Inflammatory macrophage (primary cell): ENCODE measurements around the gene NELL1.
"Not testable (repeated sequence)": the region's sequence is repeated elsewhere in the genome, so short reads cannot be mapped to it uniquely, and the experiment has no call there.

ENCODE experiments used
- DNase-seq, 2 donors: peaks; one replicate each; pipeline ENCODE4 v3.0.0-alpha.2; 2020 to 2022

NELL1 gene

DNA sequence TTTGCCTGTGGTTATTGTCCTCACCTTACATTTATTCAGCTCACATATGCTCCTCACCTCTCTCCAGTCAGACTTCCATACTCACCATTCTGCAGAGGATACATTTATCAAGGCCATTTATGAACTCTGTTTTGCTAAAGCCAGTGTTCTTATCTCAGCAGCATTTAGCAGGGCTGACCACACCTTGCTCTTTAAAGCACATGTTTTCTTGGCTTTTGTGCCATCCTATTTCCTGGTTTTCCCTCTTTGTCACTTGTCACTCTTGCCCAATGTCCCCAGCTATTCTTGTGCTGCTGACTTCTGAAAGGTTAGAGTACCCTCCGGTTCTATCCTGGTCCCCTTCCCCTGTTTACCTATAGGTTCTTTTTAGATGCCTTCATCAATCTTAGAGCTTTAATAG is 446.6 kb downstream of the NELL1 start:
- no peak for DNase-seq

DNA sequence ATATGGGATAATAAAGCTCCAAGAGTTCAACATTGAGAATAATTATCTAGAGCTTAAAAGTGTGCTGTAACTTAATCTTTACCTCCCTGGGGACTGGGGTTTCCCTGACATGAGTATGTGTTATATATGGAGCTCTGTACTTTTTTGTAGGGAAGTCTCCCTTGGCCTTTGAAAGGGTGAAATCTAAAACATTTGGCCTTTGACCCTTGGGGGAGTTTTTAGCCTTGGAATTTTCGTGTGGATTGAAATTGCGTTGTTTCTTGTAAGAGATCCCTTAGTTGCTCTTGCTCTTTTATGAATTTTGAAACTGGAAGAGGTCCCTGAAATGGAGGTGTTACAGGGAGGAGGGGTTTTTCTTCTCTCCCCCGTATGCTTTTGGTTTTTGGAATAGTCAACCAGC is 450.0 kb downstream of the NELL1 start:
- DNase-seq: no peak

DNA sequence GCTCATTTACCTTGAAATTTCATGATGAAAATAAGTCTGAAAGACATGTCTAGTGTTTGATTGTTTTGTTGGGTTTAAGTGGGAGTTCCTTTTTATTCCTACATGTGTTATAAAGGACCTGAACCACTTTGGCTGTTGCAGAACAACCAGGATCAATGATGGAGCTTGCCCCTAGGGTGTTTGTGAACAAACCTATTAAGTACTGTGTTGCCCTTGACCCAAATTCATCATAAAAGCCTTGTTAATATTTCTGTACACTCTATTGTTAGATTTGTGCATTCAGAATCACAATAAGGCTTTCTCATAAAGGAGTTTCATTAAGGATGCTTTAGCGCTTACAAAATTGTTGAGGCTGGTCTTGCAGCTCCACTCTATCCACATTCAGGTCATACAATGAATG is 452.6 kb downstream of the NELL1 start:
- DNase-seq: no peak

DNA sequence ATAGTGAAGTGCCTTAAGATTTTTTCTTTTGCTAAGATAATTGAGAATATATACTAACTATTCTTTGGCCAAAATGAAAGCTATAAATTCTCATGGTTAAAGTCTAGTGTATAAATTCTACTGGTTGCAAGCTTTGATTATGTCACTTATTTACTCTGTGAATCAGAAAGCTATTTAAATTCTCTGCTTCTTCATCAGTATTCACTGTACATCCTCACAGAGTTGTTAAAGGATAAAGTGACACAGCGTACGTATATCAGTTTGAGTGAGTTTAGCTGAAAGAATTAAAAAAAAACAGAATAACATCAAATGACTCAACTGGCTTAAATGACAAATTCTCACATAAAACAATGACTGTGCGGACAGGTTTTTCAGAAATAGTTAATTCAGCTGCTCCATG is 453.1 kb downstream of the NELL1 start:
- DNase-seq: no peak

DNA sequence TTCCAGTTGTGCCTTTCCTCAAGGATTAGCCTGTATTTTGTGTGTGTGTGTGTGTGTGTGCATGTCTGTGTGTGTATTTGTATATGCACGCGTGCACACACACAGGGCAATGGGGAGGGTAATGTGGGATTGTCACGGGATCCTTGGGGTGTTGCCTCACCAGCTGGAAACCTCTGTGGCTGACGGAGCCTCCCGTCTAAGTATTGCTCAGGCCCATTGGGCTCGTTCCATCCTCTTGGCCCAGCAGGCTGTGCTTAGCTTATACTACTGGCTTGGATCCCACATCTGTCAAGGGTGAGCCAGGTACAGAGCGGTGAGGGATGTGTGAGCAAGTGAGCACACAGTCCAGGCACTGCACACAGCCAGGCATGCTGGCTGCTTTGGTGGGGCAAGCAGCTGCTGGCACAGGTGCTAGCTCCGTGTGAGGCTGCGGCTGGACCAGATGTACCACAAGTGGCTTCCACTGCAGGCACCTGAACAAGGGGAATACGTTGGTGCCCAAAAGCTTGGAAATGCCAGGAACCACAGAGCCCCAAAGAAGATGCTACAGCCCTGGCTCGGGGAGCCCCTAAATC is 462.8 kb downstream of the NELL1 start:
- DNase-seq: no peak

DNA sequence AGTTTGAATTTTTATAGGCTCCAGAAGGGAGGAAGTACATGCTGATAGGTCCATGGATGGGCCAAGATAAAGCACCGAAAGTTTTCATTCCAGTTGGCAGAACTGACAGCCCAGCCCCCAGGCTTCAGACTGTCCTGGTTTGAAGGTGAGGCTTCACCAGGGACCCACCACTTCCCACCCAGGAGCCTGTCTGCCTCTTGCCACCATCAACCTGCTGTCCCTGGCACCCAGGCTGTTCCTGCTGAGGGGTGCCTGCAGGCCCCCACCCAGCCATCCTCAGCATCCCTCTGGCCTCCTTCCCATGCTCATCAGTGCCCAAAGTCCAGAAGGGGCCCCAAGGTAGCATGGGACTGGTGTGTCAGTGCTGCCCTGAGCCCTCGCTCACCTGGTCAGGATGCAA is 463.9 kb downstream of the NELL1 start:
- no peak for DNase-seq

DNA sequence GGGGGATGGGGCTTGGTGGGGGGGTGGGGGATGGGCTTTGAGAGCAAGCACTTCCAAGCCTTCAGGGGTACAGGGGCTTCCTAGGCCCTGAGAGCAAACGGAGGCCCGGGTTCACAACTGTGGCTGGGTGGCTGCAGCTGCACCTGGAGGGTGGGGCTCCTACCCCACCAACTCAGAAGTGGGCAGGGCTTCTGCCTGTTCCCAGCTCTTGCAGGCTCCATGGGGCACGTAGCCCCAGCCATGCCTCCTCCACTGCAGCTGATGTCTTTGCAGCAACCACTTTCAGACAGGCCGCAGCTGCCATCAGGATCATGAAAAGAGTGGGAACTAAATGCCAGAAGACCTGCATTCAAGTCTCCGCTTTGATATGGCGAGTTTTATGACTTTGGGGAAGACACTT is 464.3 kb downstream of the NELL1 start:
- DNase-seq: no peak

DNA sequence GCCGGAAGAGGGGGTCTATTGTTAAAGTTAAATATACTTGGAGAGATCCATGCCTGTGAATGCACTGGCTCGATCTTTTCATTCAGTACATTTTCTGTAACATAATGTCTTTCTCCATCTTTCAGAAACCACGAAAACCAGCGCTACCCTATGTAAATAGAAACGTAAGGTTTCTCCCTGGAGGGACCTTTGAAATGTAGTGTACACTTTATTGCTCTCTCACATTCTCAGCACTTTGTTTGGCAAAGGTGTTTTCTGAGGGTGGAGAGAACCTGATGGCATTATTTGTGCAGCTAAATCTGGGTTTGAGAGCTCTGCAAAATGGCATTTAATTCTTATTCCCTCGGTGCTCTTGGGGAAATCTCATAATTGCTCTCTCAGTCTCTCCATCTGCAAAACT is 468.4 kb downstream of the NELL1 start:
- DNase-seq: no peak

DNA sequence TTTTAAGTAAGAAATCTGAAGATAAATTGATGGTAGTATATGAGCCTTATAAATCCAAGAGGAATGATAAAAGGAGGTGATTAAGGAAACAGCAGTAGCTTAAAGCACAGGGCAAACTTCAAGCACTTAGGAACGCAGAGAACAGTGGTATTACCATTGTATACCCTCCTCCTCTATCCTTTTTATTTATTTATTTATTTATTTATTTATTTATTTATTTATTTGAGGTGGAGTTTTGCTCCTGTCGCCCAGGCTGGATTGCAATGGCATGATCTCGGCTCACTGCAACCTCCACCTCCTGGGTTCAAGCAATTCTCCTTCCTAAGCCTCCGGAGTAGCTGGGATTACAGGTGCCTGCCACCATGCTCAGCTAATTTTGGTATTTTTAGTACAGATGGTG is 472.2 kb downstream of the NELL1 start:
- not testable (repeated sequence) for DNase-seq

DNA sequence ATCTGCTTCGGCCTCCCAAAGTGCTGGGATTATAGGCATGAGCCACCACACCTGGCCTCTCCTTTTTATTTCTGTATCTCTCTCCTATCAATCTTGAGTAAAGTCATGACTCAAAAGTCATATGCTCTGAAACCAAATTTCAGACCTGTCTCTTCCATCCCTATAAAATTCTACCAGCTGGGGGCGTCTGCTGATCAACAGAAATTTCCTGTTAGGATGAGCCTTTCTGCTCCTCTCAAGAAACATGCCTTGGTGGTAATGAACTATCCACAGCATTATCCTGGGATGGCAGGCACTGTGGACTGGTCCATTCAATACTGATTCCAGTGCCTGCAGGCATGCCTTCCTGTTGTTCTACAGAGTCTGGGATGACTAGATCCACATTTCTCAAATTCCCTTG is 472.6 kb downstream of the NELL1 start:
- DNase-seq: peak in 1 of 2 donors; percentile 2

DNA sequence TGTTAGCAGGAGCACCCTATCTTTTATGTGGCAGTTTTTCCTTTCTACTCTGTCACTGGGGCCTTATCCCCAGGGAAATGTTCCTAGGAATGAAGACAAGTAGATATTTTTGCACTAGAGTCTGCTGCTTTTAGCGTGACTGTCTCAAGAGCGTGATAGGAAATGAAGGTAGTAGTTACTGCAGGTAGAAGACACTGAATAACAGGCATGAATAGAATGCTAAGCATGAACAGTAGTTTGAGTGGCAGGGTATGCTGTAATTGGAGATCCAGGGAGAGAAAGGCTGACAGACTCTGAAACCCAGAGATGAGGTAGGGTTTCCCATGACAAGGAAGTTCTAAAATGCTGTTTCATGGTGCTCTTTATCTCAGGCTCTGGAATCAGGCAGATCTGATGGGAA is 475.1 kb downstream of the NELL1 start:
- DNase-seq: no peak

DNA sequence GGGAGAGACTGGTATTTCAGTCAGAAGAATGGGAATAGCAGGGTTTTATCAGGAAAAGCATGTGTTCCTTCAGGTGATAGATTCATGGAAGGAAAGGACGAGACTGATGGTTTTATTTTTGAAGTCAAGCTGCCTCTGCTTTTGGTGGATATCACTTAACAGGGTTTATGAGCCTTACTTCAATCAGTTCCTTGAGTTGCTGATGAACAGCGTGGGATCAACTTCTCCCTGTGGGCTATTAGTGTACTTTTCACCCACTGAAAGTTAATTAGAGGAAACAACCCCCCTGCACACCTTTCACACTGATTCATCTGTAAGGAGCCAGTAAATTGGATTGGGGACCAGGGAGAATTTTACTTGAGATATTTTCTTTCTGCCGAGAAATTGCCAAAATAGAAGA is 479.0 kb downstream of the NELL1 start:
- no peak for DNase-seq

DNA sequence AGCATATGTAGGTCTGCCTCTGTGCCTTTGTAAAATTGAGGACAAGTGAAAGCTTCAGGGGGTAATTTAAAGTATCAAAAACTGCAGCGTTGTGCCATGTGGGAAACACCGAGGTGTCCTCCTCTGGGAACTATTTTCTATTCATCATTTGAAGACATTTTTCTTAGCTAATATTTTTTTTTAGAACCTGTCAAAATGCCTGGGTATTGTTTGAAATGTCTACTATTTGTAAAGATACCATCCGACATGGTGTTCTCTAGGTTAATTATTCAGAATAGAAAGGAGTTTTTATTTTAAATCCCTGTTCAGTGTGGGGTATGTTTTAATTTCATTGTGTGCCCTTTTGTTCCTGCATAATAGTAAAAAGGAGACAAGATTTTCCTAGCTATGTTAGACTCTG is 490.8 kb downstream of the NELL1 start:
- no peak for DNase-seq

DNA sequence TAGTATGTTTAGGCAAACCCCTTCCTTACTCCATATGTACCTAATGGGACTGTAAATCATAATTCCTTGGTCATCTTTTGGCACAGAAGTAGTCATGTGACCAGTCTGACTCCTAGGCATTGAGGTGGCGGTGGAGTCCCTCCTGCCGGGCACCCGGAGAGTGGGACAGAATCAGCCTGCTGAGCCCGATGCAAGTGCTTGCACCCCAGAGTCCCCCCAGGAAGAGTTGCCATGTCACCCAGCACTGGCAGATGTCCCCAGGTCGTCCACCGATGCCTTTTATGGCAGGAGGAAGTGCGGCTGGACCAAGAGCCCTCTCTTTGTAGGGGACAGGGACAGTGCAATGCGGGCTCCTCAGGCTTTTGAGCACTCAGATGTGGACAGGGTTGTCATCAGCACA is 500.3 kb downstream of the NELL1 start:
- DNase-seq: no peak

DNA sequence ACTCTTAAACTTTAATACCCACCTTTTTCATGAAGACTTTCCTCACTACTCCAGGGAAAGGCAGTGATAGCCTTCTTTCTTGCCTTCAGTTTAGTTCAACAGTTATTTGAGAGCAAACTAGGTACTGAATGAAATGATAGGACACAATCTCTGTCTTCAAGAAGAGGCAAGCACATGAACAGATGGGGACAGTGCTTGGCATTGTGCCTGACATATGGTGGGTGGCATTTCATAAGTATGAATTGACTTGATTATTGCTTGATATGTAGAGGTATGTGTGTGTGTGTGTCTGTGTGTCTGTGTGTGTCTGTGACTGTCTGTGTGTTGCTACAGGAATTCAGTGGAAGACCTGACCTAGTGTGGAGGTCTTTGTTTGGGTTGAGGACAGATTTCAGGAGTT is 504.1 kb downstream of the NELL1 start:
- no peak for DNase-seq

DNA sequence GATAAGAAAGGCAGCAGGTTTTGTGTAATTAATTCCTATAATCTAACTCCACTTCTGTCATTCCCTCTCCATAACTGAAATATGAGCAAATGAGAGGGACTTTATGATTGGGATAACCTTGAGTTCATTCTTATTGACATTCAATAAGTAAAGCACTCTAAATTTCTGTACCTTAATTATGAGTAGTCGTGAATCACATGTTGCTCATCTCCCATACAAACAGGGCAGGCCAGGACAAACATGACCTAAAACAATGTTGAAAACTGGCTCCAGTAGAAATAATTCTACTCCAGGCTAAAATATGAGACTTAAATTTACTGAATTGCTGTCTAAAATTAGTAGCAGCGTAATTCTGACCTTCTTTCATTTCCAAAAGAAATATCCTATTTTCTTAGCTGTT is 505.4 kb downstream of the NELL1 start:
- DNase-seq: no peak

DNA sequence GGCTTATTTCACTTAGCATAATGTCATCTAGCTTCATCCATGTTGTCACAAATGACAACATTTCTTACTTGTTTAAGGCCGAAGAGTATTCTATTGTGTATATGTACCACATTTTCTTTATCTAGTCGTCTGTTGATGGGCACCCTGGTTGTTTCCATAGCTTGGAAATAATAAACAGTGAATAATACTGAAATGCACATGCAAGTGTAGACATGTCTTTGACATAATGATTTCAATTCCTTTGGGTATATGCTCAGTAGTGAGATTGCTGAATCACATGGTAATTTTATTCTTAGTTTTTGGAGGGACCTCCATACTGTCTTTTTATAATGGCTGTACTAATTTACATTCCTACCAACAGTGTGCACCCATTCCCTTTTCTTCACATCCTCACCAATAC is 508.0 kb downstream of the NELL1 start:
- DNase-seq: no peak

DNA sequence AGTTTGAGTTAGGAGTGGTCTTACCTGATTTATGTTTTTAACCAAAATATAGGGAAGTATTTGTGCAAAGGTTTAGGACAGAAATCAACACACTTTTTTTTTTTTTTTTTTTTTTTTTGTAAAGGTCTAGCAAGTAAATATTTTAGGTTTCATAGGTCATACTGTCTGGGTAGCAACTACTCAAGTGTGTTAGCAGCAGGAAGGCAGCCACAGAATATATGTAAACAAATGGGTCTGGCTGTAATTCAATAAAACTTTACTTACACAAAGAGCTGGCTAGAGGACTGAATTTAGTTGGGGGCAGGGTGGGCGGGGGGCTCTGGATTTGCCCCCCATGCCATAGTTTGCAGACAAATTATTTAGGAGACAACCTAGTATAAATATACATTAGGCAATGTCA is 510.4 kb downstream of the NELL1 start:
- no peak for DNase-seq

DNA sequence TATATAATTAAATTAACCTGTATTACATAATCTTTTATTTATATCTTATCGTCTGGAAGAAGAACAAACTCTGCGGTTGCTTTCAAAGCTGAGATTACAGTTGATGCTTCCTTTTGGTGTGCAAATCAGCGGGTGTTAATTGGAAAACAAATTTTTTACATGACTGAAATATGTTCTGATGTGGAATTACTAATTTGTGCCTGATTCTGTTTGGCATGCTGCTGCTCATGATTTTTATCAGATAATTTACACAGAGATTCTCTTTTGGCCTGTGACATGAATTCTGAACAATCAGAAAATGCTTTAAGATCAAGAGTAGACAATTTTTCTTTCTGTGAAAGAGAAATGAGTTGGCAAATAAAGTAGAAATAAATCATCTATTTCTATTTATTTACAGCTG is 510.8 kb downstream of the NELL1 start:
- DNase-seq: no peak

DNA sequence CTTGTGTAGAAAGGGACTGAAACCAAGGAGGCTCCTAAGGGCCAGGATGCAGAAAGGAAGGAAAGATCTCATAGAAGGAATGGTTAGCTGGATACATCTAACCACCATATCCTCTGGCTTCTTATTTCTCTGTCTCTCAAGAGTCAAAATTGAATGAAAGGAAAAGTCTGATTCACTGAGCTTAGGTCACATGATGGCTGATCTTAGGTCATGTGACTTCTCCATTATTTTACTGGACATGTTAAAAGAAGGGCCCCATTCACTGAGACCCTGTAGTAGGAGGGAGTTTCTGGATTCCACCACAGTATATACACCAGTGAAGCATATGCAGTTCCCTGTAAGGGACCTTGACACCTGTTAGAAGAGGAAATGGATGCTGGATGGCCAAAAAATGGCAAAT is 516.6 kb downstream of the NELL1 start:
- no peak for DNase-seq

DNA sequence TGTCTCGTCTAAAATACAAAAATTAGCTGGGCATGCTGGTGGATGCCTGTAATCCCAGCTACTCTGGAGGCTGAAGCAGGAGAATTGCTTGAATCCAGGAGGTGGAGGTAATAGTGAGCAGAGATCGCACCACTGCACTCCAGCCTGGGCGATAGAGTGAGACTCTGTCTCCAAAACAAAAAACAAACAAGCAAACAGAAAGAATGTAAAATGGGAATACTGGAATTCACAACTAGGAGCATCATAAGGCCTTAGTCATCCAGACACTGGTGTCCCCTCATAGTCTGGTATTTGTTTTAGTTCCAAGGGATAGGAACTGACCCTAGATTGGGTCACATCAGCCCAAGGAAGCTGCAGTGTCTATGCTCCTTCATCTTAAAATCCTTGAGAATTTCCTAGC is 520.8 kb downstream of the NELL1 start:
- DNase-seq: no peak

DNA sequence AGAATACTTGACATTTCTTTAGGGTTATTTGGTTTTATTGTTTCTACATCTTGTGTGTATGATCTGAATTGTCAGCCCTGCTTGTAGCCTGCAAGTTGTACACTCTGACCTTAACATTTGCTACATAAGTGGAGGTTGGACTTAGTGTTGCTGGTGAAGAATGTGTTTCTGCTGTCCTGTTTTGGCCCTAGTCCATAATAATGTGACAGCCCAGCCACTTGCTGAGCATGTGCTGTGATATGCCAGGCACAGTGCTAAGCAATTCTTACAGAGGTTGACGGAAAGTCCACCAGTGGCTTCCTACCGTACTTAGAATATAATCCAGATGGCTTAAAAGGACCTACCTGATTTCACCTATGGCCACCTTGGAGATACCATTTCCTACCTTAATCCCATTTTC is 526.6 kb downstream of the NELL1 start:
- no peak for DNase-seq

DNA sequence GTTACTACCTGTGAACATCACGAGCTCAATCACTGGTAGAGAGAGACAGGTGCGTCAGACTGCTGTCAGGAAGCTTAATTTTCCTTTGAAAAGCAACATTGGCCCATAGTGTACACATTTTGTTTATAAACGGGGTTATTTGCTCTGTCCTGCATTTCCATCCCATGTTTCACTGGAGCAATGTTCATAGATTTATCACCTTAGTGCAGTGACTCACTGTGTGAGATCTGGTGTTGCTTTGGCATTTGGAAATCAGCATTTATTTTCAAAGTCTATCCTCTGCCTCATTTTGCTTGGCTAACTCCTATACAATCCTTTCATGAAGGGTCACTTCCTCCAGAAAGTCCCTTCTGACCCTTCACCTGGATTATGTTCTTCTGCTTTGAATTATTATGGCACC is 529.1 kb downstream of the NELL1 start:
- DNase-seq: no peak

DNA sequence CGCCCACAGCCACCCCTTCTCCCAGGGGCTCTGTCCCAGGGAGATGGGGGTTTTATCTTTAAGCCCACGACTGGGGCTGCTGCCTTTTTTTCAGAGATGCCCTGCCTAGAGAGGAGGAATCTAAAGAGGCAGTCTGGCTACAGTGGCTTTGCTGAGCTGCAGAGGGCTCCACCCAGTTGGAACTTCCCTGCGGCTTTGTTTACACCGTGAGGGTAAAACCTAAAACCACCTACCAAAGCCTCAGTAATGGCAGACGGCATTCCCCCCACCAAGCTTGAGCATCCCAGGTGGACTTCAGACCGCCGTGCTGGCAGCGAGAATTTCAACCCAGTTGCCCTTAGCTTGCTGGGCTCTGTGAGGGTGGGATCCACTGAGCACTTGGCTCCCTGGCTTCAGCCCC is 535.8 kb downstream of the NELL1 start:
- DNase-seq: no peak

DNA sequence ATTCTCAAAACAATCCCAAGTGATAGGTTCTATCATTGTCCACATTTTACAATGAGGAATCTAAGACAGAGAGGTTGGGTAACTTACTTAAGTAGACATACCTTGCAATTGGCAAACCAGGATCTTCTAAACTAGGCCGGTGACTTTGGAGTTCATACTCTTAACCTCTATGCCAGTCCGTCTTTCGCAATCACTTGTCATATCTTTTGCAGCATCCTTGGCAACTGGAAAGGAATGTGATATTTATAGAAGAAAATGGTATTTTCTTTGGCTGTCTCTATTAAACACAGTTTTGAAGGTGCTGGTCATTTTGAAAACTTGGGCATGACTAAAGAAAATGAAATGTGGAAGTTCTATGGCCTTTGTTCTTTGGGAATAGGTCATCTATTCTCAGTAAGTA is 556.5 kb downstream of the NELL1 start:
- no peak for DNase-seq

DNA sequence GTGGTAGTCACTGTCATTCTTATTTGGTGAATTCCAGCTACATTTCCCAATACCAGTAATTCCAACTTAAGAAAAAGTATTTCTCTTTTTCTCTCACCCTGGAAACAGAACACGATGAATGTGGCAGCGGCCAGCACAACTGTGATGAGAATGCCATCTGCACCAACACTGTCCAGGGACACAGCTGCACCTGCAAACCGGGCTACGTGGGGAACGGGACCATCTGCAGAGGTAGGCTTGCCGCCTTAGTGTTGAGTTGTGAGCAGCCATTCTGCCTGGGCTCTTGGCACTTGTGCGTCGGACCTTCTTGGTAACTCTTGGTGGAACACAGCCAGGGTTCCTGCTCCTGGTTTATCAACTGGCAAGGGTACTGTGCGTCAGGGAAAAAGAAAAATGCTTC is 559.8 kb downstream of the NELL1 start:
- no peak for DNase-seq
